ENCODE measurements around the gene SMCHD1. TPM values are rescaled to one million over a fixed set of nuclear protein-coding genes. Genes with fewer than 3 reads are reported as not detected.

The SMCHD1 gene
- total and polyA plus RNA-seq, 3 experiments from 2014 or later, result 42.9 to 93.7 (median 89.5) TPM

- POLR2A ChIA-PET, result interaction anchor here (0.5 kb wide), 1 partner anchor 105 kb away, joined by 3 read pairs; no protein-coding TSS in a partner anchor
- Histone ChIP-seq H3K36me3 (ENCODE audit: insufficient read depth, low read length) (no peaks in the 10 kb centered on the region), H3K27ac (ENCODE audit: low read depth, low read length) (peak overlapping the region; percentile 67), H3K9me3 (ENCODE audit: low read length) (no peaks in the 10 kb centered on the region), H3K27me3 (ENCODE audit: insufficient read depth, low read length, poor library complexity, severe bottlenecking) (peaks cover 11% of the 10 kb centered on the region), H3K4me1 (ENCODE audit: insufficient read depth, low read length) (peaks cover 1% of the 10 kb centered on the region), H3K4me3 (ENCODE audit: low read length) (no peak overlapping the region)
- Mint-ChIP-seq H3K9me3 (no peaks in the 10 kb centered on the region), H3K27ac (no peak overlapping the region), H3K36me3 (peaks cover 0 to 1% (median 0%) of the 10 kb centered on the region in 3 donors), H3K4me3 (no peak overlapping the region), H3K27me3 (peaks cover 18 to 42% of the 10 kb centered on the region in 2 donors), H3K4me1 (peaks cover 0 to 6% (median 2%) of the 10 kb centered on the region in 3 donors)
- DNase-seq, result no peak
- CTCF ChIA-PET, result no interaction called here
Observed at GRCh38 chr18:2853926-2854664, 198.6 kb downstream of the SMCHD1 start.

Other genes starting within 250 kb of the SMCHD1 start
- 10 to 100 TPM; 21.4 to 22.8 TPM for gene METTL4, start 84.2 kb upstream of the SMCHD1 start, total RNA-seq
- gene METTL4, start 84.2 kb upstream of the SMCHD1 start, polyA plus RNA-seq, result 14.4 TPM
- gene NDC80, start 84.2 kb upstream of the SMCHD1 start, total RNA-seq, result 10 to 100 TPM; 41.6 to 44.4 TPM
- 5.4 TPM for gene NDC80, start 84.2 kb upstream of the SMCHD1 start, polyA plus RNA-seq
- 10 to 100 TPM; 22.7 to 27.8 TPM for gene EMILIN2, start 191.3 kb downstream of the SMCHD1 start, total RNA-seq
- gene EMILIN2, start 191.3 kb downstream of the SMCHD1 start, polyA plus RNA-seq, result 4.5 TPM

Data from CD8-positive, alpha-beta memory T cell (primary cell).